SK-N-SH (cell line): ENCODE data around the gene OPCML.

Experiments
- CHD2 ChIP-seq: fragments of 150-350 bp; IDR thresholded peaks from 2 replicates; pipeline ENCODE4 v1.6.1; 2018; ENCODE audit warnings: low read length; ENCODE audit not compliant: partially characterized antibody
- CTCF ChIP-seq: fragments of 200-600 bp; sonication (generic); IDR thresholded peaks from 2 replicates; pipeline ENCODE4 v1.6.1; 2017; ENCODE audit warnings: antibody characterized with exemption, mild to moderate bottlenecking, moderate library complexity
- EZH2phosphoT487 ChIP-seq: fragments of 200-600 bp; sonication (generic); IDR thresholded peaks from 2 replicates; pipeline ENCODE4 v1.6.1; 2017; ENCODE audit warnings: low read depth, mixed run types, mild to moderate bottlenecking, antibody characterized with exemption, moderate library complexity, borderline replicate concordance
- FOXM1 ChIP-seq: IDR thresholded peaks from 2 replicates; pipeline ENCODE4 v1.4.0; 2012; ENCODE audit warnings: low read depth, mild to moderate bottlenecking
- GATA2 ChIP-seq: sonication (generic); formaldehyde crosslinking; IDR thresholded peaks from 2 replicates; pipeline ENCODE4 v1.5.0; 2020; ENCODE audit warnings: mild to moderate bottlenecking, missing genetic modification reagents
- JUND ChIP-seq: IDR thresholded peaks from 2 replicates; pipeline ENCODE4 v1.4.0; 2012
- MEF2A ChIP-seq: IDR thresholded peaks from 2 replicates; pipeline ENCODE4 v1.4.0; 2012; ENCODE audit warnings: low read depth, borderline replicate concordance
- NFIC ChIP-seq: IDR thresholded peaks from 2 replicates; pipeline ENCODE4 v1.4.0; 2012; ENCODE audit warnings: borderline replicate concordance
- RAD21 ChIP-seq: IDR thresholded peaks from 2 replicates; pipeline ENCODE4 v1.6.1; 2012; ENCODE audit warnings: mild to moderate bottlenecking, low read length
- RFX5 ChIP-seq: IDR thresholded peaks from 2 replicates; pipeline ENCODE4 v1.6.1; 2012; ENCODE audit warnings: mild to moderate bottlenecking, improper control_type of control experiment, low read length
- TAF1 ChIP-seq: IDR thresholded peaks from 2 replicates; pipeline ENCODE4 v1.6.1; 2012; ENCODE audit warnings: low read depth, mild to moderate bottlenecking, low read length, moderate library complexity, borderline replicate concordance
- TEAD4 ChIP-seq: IDR thresholded peaks from 2 replicates; pipeline ENCODE4 v1.4.0; 2012; ENCODE audit warnings: mild to moderate bottlenecking, borderline replicate concordance; ENCODE audit not compliant: insufficient read depth

- TF ChIP-seq CTCF (no peak), TAF1 (no peak), RFX5 (no peak), MEF2A (no peak), JUND (no peak), CHD2 (no peak), RAD21 (no peak), EZH2phosphoT487 (no peak), GATA2 (no peak), FOXM1 (no peak), NFIC (no peak), TEAD4 (no peak)
Measured at GRCh38 chr11:133078012-133078411, 454.3 kb downstream of the OPCML start.
